PFSK-1 (cell line): ENCODE data around the gene SYMPK.

Experiments
- FOXP2 ChIP-seq: optimal IDR thresholded peaks from 2 replicates; pipeline ENCODE3; 2011; ENCODE audit warnings: borderline replicate concordance, control low read depth, inconsistent platforms; ENCODE audit not compliant: insufficient read depth; ENCODE audit errors: extremely low read length, extremely low read depth
- SIN3A ChIP-seq: IDR thresholded peaks from 2 replicates; pipeline ENCODE4 v1.6.1; 2012; ENCODE audit warnings: mild to moderate bottlenecking, low read length, moderate library complexity, borderline replicate concordance; ENCODE audit not compliant: insufficient read depth

- TF ChIP-seq SIN3A, result no peak
- TF ChIP-seq FOXP2, result no peak
Measured at GRCh38 chr19:45771311-45771933, 91.5 kb downstream of the SYMPK start.
